ENCODE results near the gene NCLN.

The NCLN gene

GRCh38 chr19:3249408-3249807 is 63.7 kb downstream of the NCLN start:
- Mint-ChIP-seq H3K9me3 (peaks cover 6% of the 10 kb centered on the region), H3K4me3 (no peak overlapping the region), H3K27ac (no peak overlapping the region), H3K36me3 (ENCODE audit: low read depth) (no peaks in the 10 kb centered on the region), H3K27me3 (peaks cover 10% of the 10 kb centered on the region), H3K4me1 (ENCODE audit: low read depth) (no peaks in the 10 kb centered on the region)
- intact Hi-C loops (cut with micrococcal nuclease): no loop called here

DNA sequence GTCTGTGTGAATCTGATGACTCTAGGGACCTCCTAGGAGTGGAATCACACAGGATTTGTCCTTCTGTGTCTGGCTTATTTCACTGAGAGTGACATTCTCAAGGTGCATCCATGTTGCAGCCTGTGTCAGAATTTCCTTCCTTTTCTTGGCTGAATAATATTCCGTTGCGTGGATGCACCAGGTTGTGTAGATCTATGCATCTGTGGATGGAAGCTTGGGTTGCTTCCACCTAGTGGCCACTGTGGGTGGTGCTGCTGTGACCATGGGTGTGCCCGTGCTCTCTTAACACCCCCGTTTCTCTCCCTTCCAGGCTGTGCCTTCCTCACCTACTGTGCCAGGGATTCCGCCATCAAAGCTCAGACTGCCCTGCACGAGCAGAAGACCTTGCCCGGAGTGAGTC is 64.9 kb downstream of the NCLN start:
- Mint-ChIP-seq H3K36me3 (ENCODE audit: low read depth) (no peaks in the 10 kb centered on the region), H3K27ac (no peak overlapping the region)

DNA sequence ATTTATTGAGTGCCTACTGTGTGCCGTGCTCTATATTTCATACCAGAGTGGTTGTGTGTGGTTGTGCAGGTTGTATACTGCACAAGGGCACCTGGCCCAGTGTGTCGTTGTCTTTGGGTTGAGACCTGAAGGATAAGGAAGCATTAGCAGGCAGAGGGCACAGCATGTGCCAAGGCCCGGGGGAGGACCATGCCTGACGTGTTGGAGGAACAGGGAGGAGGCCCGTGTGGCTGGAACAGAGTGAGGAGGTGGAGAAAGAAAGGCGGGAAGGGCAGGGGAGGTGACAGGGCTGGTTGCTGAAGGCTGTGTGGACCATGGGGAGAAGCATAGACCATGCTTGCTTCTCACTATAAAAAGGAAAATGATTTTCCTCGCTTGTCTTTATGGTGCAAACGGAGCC is 65.5 kb downstream of the NCLN start:
- intact Hi-C loops (cut with micrococcal nuclease): no loop called here
- no peak overlapping the region for H3K4me3 Mint-ChIP-seq
- H3K4me1 Mint-ChIP-seq (ENCODE audit: low read depth): no peaks in the 10 kb centered on the region
- no peak overlapping the region for H3K27ac Mint-ChIP-seq
- H3K9me3 Mint-ChIP-seq: peaks cover 6% of the 10 kb centered on the region
- no peaks in the 10 kb centered on the region for H3K36me3 Mint-ChIP-seq (ENCODE audit: low read depth)
- peaks cover 10% of the 10 kb centered on the region for H3K27me3 Mint-ChIP-seq

More for the DNA sequence above, 64.9 kb downstream of the NCLN start:
- H3K4me3 Mint-ChIP-seq: no peak overlapping the region
- H3K27me3 Mint-ChIP-seq: peaks cover 10% of the 10 kb centered on the region
- intact Hi-C loops (cut with micrococcal nuclease): no loop called here
- peaks cover 6% of the 10 kb centered on the region for H3K9me3 Mint-ChIP-seq
- no peaks in the 10 kb centered on the region for H3K4me1 Mint-ChIP-seq (ENCODE audit: low read depth)

DNA sequence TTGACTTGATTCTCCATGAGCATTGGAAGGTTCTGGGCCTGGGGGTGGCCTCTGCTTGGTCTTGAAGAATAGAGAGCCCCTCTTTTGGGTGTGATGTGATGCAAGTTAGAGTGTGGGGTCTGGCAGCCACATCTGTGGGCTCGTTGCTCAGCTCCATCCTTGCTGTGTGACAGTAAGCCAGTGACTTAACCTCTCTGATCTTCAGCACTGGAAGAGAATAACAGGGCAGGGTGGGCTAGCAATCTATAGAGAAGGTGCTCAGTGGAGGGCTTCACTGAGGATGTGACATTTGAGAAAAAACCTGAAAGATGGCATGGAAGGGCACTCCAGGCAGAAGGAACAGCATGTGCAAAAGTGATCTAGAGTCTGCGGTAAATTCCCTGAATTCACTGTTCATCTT is 66.9 kb downstream of the NCLN start:
- intact Hi-C loops (cut with micrococcal nuclease): no loop called here
- Mint-ChIP-seq H3K36me3 (ENCODE audit: low read depth) (no peaks in the 10 kb centered on the region), H3K4me1 (ENCODE audit: low read depth) (no peaks in the 10 kb centered on the region), H3K9me3 (peaks cover 6% of the 10 kb centered on the region), H3K27ac (no peak overlapping the region), H3K27me3 (peaks cover 12% of the 10 kb centered on the region), H3K4me3 (no peak overlapping the region)

GRCh38 chr19:3253270-3253669 is 67.5 kb downstream of the NCLN start:
- intact Hi-C loops (cut with micrococcal nuclease): no loop called here
- no peaks in the 10 kb centered on the region for H3K36me3 Mint-ChIP-seq (ENCODE audit: low read depth)
- H3K27me3 Mint-ChIP-seq: peaks cover 12% of the 10 kb centered on the region

DNA sequence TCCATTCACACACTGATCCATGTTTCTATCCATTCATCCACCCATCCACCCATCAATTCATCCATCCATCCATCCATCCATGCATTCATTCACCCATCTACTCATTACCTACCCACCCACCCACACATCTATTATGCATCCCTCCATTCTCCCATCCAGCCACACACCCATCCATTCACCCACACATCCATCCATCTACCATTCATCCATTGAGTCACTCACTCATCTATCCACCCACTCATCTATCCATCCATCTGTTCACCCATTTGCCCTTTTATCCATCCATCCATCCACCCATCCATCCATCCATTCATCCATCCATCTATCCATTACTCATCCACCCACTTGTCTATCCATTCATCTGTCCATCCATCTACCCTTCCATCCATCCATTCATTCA is 68.8 kb downstream of the NCLN start:
- Mint-ChIP-seq H3K4me3 (no peak overlapping the region), H3K9me3 (peaks cover 6% of the 10 kb centered on the region), H3K36me3 (ENCODE audit: low read depth) (no peaks in the 10 kb centered on the region), H3K4me1 (ENCODE audit: low read depth) (no peaks in the 10 kb centered on the region), H3K27me3 (peaks cover 16% of the 10 kb centered on the region), H3K27ac (no peak overlapping the region)
- intact Hi-C loops (cut with micrococcal nuclease): no loop called here

More at GRCh38 chr19:3253270-3253669, 67.5 kb downstream of the NCLN start:
- Mint-ChIP-seq H3K27ac (no peak overlapping the region), H3K9me3 (peaks cover 6% of the 10 kb centered on the region), H3K4me3 (no peak overlapping the region), H3K4me1 (ENCODE audit: low read depth) (no peaks in the 10 kb centered on the region)

DNA sequence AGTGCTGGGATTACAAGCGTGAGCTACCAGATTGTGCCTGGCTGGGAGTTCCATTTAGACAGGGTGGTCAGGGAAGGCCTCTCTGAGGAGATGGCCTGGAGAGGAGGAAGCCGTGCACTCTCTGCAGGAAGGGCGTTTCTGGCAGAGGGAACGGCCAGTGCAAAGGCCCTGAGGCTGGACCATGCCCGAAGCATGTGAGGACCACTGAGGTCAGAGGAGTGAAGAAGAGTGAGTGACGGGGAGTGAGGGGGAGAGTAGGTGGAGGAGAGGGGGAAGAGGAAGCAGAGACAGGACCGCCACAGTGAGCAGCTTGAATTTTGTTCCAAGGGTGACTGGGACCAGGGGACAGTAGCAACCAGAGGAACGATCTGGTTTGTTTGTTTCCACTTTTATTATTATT is 71.3 kb downstream of the NCLN start:
- intact Hi-C loops (cut with micrococcal nuclease): no loop called here
- Mint-ChIP-seq H3K9me3 (peaks cover 6% of the 10 kb centered on the region), H3K36me3 (ENCODE audit: low read depth) (no peaks in the 10 kb centered on the region), H3K27me3 (peaks cover 14% of the 10 kb centered on the region), H3K27ac (no peak overlapping the region), H3K4me3 (no peak overlapping the region), H3K4me1 (ENCODE audit: low read depth) (no peaks in the 10 kb centered on the region)
